Measurements from ENCODE around the gene CYP4F8. TPM values are rescaled to one million over a fixed set of nuclear protein-coding genes. Genes with fewer than 3 reads are reported as not detected.
A peak's percentile ranks its signal among the peaks of the same experiment; 100 is the strongest.

CYP4F8 gene
- total RNA-seq, 4 donors from 2014 or later: 4.6 to 16.4 (median 9.1) TPM

DNA sequence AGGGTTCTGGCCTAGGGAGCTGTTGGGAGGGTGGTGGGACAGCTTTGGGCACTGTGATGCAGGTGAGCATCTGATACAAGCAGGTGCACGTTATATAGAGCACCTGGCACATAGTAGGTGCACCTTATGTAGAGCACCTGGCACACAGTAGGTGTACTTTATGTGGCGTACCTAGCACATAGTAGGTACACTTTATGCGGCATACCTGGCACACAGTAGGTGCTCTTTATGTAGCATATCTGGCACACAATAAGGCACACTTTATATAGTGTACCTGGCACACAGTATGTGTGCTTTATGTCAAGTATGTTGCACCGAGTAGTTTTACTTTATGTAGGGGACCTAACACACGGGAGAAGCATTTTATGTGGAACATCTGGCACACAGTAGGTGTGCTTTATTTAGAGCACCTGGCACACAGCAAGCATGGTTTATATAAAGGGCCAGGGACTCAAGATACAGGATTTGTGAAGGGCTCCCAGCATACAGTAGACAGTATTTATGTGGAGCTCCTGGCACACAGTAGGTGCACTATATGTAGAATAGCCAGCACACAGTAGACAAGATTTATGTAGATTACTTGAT lies 56.3 kb downstream of the CYP4F8 start:
- 58 to 76% methylated on average over 5 of the region's 5 CpGs for WGBS, 2 donors
- TF ChIP-seq, protein P1, sequence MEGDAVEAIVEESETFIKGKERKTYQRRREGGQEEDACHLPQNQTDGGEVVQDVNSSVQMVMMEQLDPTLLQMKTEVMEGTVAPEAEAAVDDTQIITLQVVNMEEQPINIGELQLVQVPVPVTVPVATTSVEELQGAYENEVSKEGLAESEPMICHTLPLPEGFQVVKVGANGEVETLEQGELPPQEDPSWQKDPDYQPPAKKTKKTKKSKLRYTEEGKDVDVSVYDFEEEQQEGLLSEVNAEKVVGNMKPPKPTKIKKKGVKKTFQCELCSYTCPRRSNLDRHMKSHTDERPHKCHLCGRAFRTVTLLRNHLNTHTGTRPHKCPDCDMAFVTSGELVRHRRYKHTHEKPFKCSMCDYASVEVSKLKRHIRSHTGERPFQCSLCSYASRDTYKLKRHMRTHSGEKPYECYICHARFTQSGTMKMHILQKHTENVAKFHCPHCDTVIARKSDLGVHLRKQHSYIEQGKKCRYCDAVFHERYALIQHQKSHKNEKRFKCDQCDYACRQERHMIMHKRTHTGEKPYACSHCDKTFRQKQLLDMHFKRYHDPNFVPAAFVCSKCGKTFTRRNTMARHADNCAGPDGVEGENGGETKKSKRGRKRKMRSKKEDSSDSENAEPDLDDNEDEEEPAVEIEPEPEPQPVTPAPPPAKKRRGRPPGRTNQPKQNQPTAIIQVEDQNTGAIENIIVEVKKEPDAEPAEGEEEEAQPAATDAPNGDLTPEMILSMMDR (IDR thresholded peaks at IDR 0.05): no peak
- no peak for TF ChIP-seq POLR2A (IDR thresholded peaks at IDR 0.05)
- intact Hi-C loops (cut with DNase I; ENCODE audit: low total_unique reads): no loop called here
- H3K4me3 ChIP-seq (ENCODE audit: low read depth, poor library complexity, severe bottlenecking): no peak overlapping the region
- DNase-seq (ENCODE audit: low spot score in 2 of 2): no peak

DNA sequence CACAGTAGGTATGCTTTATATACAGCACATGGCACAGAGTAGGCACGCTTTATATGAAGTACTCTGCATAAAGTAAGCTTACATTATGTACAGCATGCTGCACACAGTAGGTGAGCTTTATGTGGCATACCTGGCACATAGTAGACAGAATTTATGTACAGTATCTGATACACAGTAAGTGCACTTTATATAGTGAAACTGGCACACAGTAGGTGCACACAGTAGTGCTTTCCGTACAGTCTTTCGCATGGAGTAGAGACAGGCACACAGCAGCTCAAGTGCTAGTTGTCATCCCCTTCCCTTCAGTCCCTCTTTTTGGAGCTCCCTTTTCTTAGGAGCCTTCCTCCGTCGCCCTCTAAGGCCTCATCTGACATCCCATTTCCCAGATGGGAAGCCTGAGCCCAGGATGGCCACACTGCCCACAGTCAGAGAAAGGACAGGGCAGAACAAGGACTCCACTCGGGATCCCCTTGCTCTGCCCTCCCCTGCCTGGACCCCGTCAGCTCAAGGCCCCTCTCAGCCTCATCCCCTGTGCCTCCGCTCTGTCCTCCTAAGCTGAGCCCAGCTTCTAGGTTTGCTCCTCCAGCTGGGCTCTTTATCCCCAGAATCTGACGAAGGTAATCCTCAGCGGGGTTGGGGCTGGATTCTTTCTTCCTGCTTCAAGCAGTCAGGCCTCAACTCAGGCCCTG lies 57.0 kb downstream of the CYP4F8 start:
- DNase-seq (ENCODE audit: low spot score in 2 of 2): no peak
- TF ChIP-seq POLR2A (IDR thresholded peaks at IDR 0.05): no peak
- TF ChIP-seq, protein P1 (IDR thresholded peaks at IDR 0.05): no peak
- H3K4me3 ChIP-seq (ENCODE audit: low read depth, poor library complexity, severe bottlenecking): no peak overlapping the region
- intact Hi-C loops (cut with DNase I; ENCODE audit: low total_unique reads): no loop called here
- 40 to 45% methylated on average over 10 of the region's 10 CpGs for WGBS, 2 donors

DNA sequence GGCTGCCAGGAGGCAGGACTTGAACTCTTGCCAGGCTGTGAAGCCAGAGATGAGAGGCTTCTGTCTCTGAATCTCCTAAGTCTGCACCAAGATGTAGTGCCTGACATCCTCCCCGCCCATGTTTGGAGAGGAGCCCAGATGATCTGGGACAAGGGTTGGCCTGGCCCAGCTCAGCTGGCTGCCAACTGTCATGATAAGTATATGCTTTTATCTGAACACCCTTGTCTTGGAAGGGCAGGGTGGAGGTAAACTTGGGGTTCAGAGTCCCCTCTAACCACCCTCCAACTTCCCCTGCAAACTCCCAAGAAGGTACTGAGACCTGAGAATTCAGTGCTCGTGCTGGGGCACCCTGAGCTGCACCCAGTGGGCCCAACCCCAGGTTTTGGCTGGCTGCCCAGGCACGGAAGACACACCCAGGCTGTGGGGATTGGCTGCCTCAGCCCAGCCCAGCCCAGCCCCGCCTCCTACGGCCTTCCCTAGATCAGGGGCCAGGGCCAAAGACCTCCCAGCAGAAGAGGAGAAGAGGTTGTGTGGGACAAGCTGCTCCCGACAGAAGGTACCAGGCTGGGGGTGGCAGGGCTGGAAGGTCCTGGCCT lies 57.7 kb downstream of the CYP4F8 start, which contains the start of gene CYP4F12:
TSS of gene CYP4F12 (plus strand) at position 508 of the 596 bp plus-strand sequence. CDS start 443 bp downstream, outside the sequence.
- intact Hi-C loops (cut with DNase I; ENCODE audit: low total_unique reads): no loop called here
- peak; percentile 83 to 95 for DNase-seq (ENCODE audit: low spot score in 2 of 2)
- WGBS, 2 donors: 10 to 11% methylated on average over 5 to 6 of the region's 6 CpGs
- TF ChIP-seq POLR2A (IDR thresholded peaks at IDR 0.05): no peak
- TF ChIP-seq, protein P1 (IDR thresholded peaks at IDR 0.05): no peak
- no peak within 1 kb of the TSS for H3K4me3 ChIP-seq (ENCODE audit: low read depth, poor library complexity, severe bottlenecking)

DNA sequence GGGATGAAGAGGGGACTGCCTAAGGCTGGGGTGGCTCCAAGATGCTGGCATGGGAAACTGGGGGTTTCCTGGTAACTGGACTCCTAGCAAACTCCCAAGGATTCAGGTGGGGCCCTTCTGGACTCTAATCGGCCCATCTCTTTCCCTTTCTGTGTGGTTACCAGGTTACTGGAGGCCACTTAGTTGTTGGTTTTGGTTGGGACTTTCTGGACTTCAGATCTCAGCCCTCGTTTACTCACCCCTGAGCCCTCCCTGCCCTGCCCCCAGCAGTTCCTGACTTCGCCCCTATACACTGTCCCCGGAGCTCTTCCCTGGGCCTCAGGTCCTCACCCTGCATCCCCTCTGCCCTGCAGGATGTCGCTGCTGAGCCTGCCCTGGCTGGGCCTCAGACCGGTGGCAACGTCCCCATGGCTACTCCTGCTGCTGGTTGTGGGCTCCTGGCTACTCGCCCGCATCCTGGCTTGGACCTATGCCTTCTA lies 58.2 kb downstream of the CYP4F8 start:
- TF ChIP-seq, protein P1 (IDR thresholded peaks at IDR 0.05): no peak
- TF ChIP-seq POLR2A (IDR thresholded peaks at IDR 0.05): no peak
- H3K4me3 ChIP-seq (ENCODE audit: low read depth, poor library complexity, severe bottlenecking): no peak overlapping the region
- intact Hi-C loops (cut with DNase I; ENCODE audit: low total_unique reads): no loop called here
- WGBS, 2 donors: 20 to 24% methylated on average over 9 of the region's 9 CpGs
- no peak for DNase-seq (ENCODE audit: low spot score in 2 of 2)

DNA sequence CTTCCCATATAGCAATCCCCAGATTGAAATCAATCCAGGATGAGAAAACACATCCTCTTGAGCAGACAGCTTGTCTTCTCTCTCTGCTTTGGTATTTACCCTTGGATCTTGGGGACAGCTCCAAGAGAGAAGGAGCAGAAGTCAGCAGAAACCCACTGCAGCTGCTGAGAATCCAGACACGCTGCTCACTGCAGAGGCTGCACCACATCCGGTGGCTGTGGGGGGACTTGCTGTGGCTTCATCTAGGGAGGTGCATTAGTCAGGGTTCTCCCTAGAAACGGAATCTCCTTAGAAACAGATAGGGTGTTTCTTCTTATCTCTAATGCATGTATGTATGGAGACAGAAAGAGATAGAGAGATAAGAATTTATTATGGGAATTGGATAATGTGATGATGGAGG lies 60.5 kb downstream of the CYP4F8 start:
- H3K4me3 ChIP-seq (ENCODE audit: low read depth, poor library complexity, severe bottlenecking): no peak overlapping the region
- WGBS, 2 donors: 16 to 52% methylated on average over 3 of the region's 3 CpGs
- DNase-seq (ENCODE audit: low spot score in 2 of 2): no peak
- no peak for TF ChIP-seq POLR2A (IDR thresholded peaks at IDR 0.05)
- TF ChIP-seq, protein P1 (IDR thresholded peaks at IDR 0.05): no peak
- intact Hi-C loops (cut with DNase I; ENCODE audit: low total_unique reads): no loop called here

Measured in lower leg skin (tissue), 4 donors.